VCaP (cell line): Measurements from ENCODE around the gene TSPAN17.
A peak's percentile ranks its signal among the peaks of the same experiment; 100 is the strongest.

Experiments used
- H3K27ac ChIP-seq: fragments of 450-650 bp; 2 replicates; pipeline ENCODE4 v1.5.1; 2017
- CTCF ChIP-seq: fragments of 450-650 bp; conservative IDR thresholded peaks from 2 replicates; pipeline ENCODE4 v1.5.1; 2017; ENCODE audit warnings: mild to moderate bottlenecking, moderate library complexity

TSPAN17 gene

GRCh38 chr5:176608937-176609723, 38.2 kb upstream of the TSPAN17 start:
- TF ChIP-seq CTCF = no peak
- H3K27ac ChIP-seq = peak overlapping the region; percentile 95

- TF ChIP-seq CTCF = peak; percentile 74
- peak within 1 kb of the TSS; percentile 95 for H3K27ac ChIP-seq
These were observed 37.4 kb upstream of the TSPAN17 start, which contains the start of gene GPRIN1 for GRCh38 chr5:176609724-176610434. GPRIN1 (minus strand) TSS chr5:176610156; CDS start chr5:176599834, 10,322 bp downstream.

GRCh38 chr5:176610435-176610773, 36.9 kb upstream of the TSPAN17 start:
- TF ChIP-seq CTCF = peak; percentile 33
- peak overlapping the region; percentile 95 for H3K27ac ChIP-seq

- no peak for TF ChIP-seq CTCF
- H3K27ac ChIP-seq = no peak overlapping the region
These were observed 35.8 kb upstream of the TSPAN17 start for GRCh38 chr5:176611435-176611834.

GRCh38 chr5:176612008-176612407, 35.3 kb upstream of the TSPAN17 start:
- no peak overlapping the region for H3K27ac ChIP-seq
- TF ChIP-seq CTCF = no peak

- no peak for TF ChIP-seq CTCF
- peak overlapping the region; percentile 67 for H3K27ac ChIP-seq
These were observed 34.4 kb upstream of the TSPAN17 start for GRCh38 chr5:176612855-176613254.

GRCh38 chr5:176614805-176615478, 32.3 kb upstream of the TSPAN17 start:
- peak overlapping the region; percentile 67; the same call in 1 of the 2 replicates for H3K27ac ChIP-seq
- no peak for TF ChIP-seq CTCF
